Breast epithelium (tissue), 3 donors: Measurements from ENCODE around the gene BIN1.

Experiments used
- POLR2A ChIP-seq: fragments of 450-650 bp; IDR thresholded peaks from one replicate; pipeline ENCODE4 v1.6.1; 2016; ENCODE audit warnings: antibody characterized with exemption, mild to moderate bottlenecking, moderate library complexity
- TF ChIP-seq, protein P1 (sequence below), 3 donors: fragments of 450-650 bp; IDR thresholded peaks; one replicate each; pipeline ENCODE4 v1.5.1; 2016 to 2017; ENCODE audit warnings: antibody characterized with exemption in 3 of 3, mild to moderate bottlenecking in 3 of 3, moderate library complexity in 3 of 3

- TF ChIP-seq, protein P1, sequence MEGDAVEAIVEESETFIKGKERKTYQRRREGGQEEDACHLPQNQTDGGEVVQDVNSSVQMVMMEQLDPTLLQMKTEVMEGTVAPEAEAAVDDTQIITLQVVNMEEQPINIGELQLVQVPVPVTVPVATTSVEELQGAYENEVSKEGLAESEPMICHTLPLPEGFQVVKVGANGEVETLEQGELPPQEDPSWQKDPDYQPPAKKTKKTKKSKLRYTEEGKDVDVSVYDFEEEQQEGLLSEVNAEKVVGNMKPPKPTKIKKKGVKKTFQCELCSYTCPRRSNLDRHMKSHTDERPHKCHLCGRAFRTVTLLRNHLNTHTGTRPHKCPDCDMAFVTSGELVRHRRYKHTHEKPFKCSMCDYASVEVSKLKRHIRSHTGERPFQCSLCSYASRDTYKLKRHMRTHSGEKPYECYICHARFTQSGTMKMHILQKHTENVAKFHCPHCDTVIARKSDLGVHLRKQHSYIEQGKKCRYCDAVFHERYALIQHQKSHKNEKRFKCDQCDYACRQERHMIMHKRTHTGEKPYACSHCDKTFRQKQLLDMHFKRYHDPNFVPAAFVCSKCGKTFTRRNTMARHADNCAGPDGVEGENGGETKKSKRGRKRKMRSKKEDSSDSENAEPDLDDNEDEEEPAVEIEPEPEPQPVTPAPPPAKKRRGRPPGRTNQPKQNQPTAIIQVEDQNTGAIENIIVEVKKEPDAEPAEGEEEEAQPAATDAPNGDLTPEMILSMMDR (IDR thresholded peaks at IDR 0.05), result no peak
- no peak for TF ChIP-seq POLR2A
These were observed 46.5 kb downstream of the BIN1 start for GRCh38 chr2:127060264-127060945.
